Fibroblast of pulmonary artery (primary cell): ENCODE measurements around the gene JAKMIP2.

Experiments used
- DNase-seq: peaks from one replicate; pipeline ENCODE4 v3.0.0-alpha.2; 2010; ENCODE audit warnings: low read depth
- H3K4me3 ChIP-seq: replicated peaks from 2 replicates; pipeline ENCODE4 v1.5.1; 2011; ENCODE audit warnings: low read depth, mild to moderate bottlenecking, control low read depth, low read length, moderate library complexity
- CTCF ChIP-seq: IDR thresholded peaks from 2 replicates; pipeline ENCODE4 v1.5.1; 2011; ENCODE audit warnings: mild to moderate bottlenecking, control low read depth, low read length, inconsistent platforms; ENCODE audit errors: missing control alignments

Gene JAKMIP2

GRCh38 chr5:147576646-147577535, 205.6 kb downstream of the JAKMIP2 start:
- no peak overlapping the region for H3K4me3 ChIP-seq
- DNase-seq, result peak; percentile 59
- TF ChIP-seq CTCF, result peak; percentile 99

- no peak for TF ChIP-seq CTCF
- no peak overlapping the region for H3K4me3 ChIP-seq
- no peak for DNase-seq
Observed at GRCh38 chr5:147575598-147575997, 206.9 kb downstream of the JAKMIP2 start.

GRCh38 chr5:147573211-147573610, 209.3 kb downstream of the JAKMIP2 start:
- no peak for TF ChIP-seq CTCF
- no peak for DNase-seq
- H3K4me3 ChIP-seq, result no peak overlapping the region

DNA sequence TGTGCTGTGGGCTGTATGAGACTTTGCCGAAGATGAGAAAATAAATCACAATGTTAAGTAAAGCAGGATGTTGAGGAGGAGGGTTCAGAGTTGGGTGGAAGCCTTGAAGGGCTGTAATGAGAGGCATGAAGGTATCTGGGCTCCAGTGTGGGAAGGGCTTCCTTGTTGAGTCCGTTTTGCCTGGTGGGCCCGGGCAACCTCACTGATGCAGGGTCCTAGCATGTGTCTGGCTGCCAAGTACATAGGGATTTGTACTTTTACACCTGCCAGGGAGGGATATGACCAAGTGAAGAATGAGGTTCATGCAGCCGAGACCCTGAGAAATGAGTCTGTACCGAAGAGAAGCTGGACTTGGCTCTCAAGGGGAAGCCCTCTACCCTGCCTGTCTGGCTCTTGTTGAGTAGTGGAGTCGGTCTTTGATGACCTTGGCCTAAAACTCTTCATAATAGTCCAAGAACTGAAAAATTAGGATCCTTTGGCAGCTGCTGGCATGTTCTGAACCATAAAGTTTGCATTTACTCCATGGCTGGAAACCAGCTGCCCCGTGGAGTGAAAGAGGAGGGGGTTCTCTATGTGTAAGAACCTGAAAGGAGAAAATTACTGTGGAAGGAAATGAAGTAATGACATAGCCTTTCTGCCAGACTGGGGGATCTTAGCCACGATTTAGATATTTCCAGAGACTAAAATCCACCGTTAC, 213.7 kb downstream of the JAKMIP2 start:
- no peak overlapping the region for H3K4me3 ChIP-seq
- no peak for TF ChIP-seq CTCF
- DNase-seq, result no peak

DNA sequence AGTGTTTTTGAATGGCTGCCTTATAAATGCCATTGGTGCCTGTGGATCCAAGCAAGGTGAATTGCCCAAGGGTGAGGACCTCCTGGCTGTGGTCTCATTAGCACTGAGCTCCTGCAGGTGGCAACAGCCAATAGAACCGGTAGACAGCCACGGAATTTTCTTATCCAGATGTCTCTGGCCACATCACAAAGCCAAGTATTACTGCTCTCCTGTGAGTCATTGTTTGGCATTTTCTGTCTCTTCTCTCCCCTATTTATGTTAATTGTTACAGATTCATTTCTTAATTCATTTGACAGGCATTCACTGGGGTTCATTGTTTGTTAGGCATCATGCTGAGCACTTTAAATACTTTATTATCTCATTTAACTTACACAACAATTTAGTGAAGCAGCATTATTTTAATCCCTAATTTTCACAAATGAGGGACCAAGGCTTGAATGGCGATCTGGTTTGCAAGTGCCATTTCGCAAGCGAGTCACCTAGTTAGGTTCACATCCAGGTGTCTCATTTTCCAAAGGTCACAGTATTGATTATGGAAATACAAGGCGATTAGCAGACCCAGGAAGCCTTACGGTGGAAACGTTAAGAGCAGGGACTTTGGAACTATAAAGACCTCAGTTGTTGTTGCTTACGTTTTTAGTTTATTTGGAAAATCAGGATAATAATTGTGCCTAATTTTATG, 214.5 kb downstream of the JAKMIP2 start:
- H3K4me3 ChIP-seq, result no peak overlapping the region
- no peak for TF ChIP-seq CTCF
- DNase-seq, result peak; percentile 67

- no peak for TF ChIP-seq CTCF
- no peak overlapping the region for H3K4me3 ChIP-seq
- peak; percentile 63 for DNase-seq
Observed at GRCh38 chr5:147565524-147565923, 217.0 kb downstream of the JAKMIP2 start.
